ENCODE measurements around the gene CGNL1.

CGNL1 gene

GRCh38 chr15:57340682-57341259 lies 35.5 kb upstream of the CGNL1 start:
- Mint-ChIP-seq H3K9me3 (no peaks in the 10 kb centered on the region), H3K36me3 (ENCODE audit: low read depth) (no peaks in the 10 kb centered on the region), H3K27me3 (peaks cover 6% of the 10 kb centered on the region), H3K4me1 (ENCODE audit: low read depth) (peaks cover 13% of the 10 kb centered on the region), H3K27ac (no peak overlapping the region), H3K4me3 (no peak overlapping the region)
- intact Hi-C loops (cut with micrococcal nuclease) = loop anchor here (1.0 to 5.0 kb wide), 3 partner anchors 122 to 202 kb away; no protein-coding TSS in a partner anchor

GRCh38 chr15:57343048-57343447 lies 33.3 kb upstream of the CGNL1 start:
- H3K36me3 Mint-ChIP-seq (ENCODE audit: low read depth) = no peaks in the 10 kb centered on the region
- H3K27ac Mint-ChIP-seq = no peak overlapping the region
- intact Hi-C loops (cut with micrococcal nuclease) = loop anchor here (5.0 kb wide), 2 partner anchors 119 to 199 kb away; no protein-coding TSS in a partner anchor
- H3K27me3 Mint-ChIP-seq = peaks cover under 1% of the 10 kb centered on the region
- no peak overlapping the region for H3K4me3 Mint-ChIP-seq
- no peaks in the 10 kb centered on the region for H3K9me3 Mint-ChIP-seq
- H3K4me1 Mint-ChIP-seq (ENCODE audit: low read depth) = peaks cover 6% of the 10 kb centered on the region

GRCh38 chr15:57343498-57343897 lies 32.8 kb upstream of the CGNL1 start:
- H3K4me1 Mint-ChIP-seq (ENCODE audit: low read depth) = peaks cover 5% of the 10 kb centered on the region
- no peaks in the 10 kb centered on the region for H3K9me3 Mint-ChIP-seq
- no peak overlapping the region for H3K4me3 Mint-ChIP-seq
- no peak overlapping the region for H3K27ac Mint-ChIP-seq
- H3K36me3 Mint-ChIP-seq (ENCODE audit: low read depth) = no peaks in the 10 kb centered on the region
- H3K27me3 Mint-ChIP-seq = no peaks in the 10 kb centered on the region
- intact Hi-C loops (cut with micrococcal nuclease) = loop anchor here (5.0 kb wide), 2 partner anchors 119 to 199 kb away; no protein-coding TSS in a partner anchor

- Mint-ChIP-seq H3K4me1 (ENCODE audit: low read depth) (peaks cover 5% of the 10 kb centered on the region), H3K9me3 (no peaks in the 10 kb centered on the region), H3K4me3 (no peak overlapping the region), H3K27me3 (no peaks in the 10 kb centered on the region), H3K27ac (no peak overlapping the region), H3K36me3 (ENCODE audit: low read depth) (no peaks in the 10 kb centered on the region)
- intact Hi-C loops (cut with micrococcal nuclease) = loop anchor here (5.0 kb wide), 2 partner anchors 118 to 198 kb away; no protein-coding TSS in a partner anchor
Observed at GRCh38 chr15:57344282-57344681, 32.0 kb upstream of the CGNL1 start.

GRCh38 chr15:57345584-57345983 lies 30.7 kb upstream of the CGNL1 start:
- no peaks in the 10 kb centered on the region for H3K36me3 Mint-ChIP-seq (ENCODE audit: low read depth)
- intact Hi-C loops (cut with micrococcal nuclease) = no loop called here
- no peak overlapping the region for H3K4me3 Mint-ChIP-seq
- H3K27me3 Mint-ChIP-seq = no peaks in the 10 kb centered on the region
- H3K4me1 Mint-ChIP-seq (ENCODE audit: low read depth) = peaks cover 5% of the 10 kb centered on the region
- no peaks in the 10 kb centered on the region for H3K9me3 Mint-ChIP-seq
- no peak overlapping the region for H3K27ac Mint-ChIP-seq

GRCh38 chr15:57348081-57348480 lies 28.2 kb upstream of the CGNL1 start:
- intact Hi-C loops (cut with micrococcal nuclease) = no loop called here
- H3K36me3 Mint-ChIP-seq (ENCODE audit: low read depth) = no peaks in the 10 kb centered on the region
- H3K4me3 Mint-ChIP-seq = no peak overlapping the region
- no peak overlapping the region for H3K27ac Mint-ChIP-seq
- H3K9me3 Mint-ChIP-seq = no peaks in the 10 kb centered on the region
- no peaks in the 10 kb centered on the region for H3K27me3 Mint-ChIP-seq
- H3K4me1 Mint-ChIP-seq (ENCODE audit: low read depth) = peaks cover 9% of the 10 kb centered on the region

- H3K4me3 Mint-ChIP-seq = no peak overlapping the region
- peaks cover 4% of the 10 kb centered on the region for H3K4me1 Mint-ChIP-seq (ENCODE audit: low read depth)
- intact Hi-C loops (cut with micrococcal nuclease) = no loop called here
- H3K27me3 Mint-ChIP-seq = peaks cover 8% of the 10 kb centered on the region
- no peak overlapping the region for H3K27ac Mint-ChIP-seq
- no peaks in the 10 kb centered on the region for H3K9me3 Mint-ChIP-seq
- no peaks in the 10 kb centered on the region for H3K36me3 Mint-ChIP-seq (ENCODE audit: low read depth)
Observed at GRCh38 chr15:57352535-57353316, 23.6 kb upstream of the CGNL1 start.

- Mint-ChIP-seq H3K27me3 (peaks cover 8% of the 10 kb centered on the region), H3K4me1 (ENCODE audit: low read depth) (peaks cover 5% of the 10 kb centered on the region), H3K36me3 (ENCODE audit: low read depth) (no peaks in the 10 kb centered on the region), H3K4me3 (no peak overlapping the region), H3K9me3 (no peaks in the 10 kb centered on the region), H3K27ac (no peak overlapping the region)
- intact Hi-C loops (cut with micrococcal nuclease) = no loop called here
Observed at GRCh38 chr15:57353317-57353804, 22.9 kb upstream of the CGNL1 start.

- H3K27me3 Mint-ChIP-seq = peaks cover 8% of the 10 kb centered on the region
- no peaks in the 10 kb centered on the region for H3K9me3 Mint-ChIP-seq
- peaks cover 10% of the 10 kb centered on the region for H3K4me1 Mint-ChIP-seq (ENCODE audit: low read depth)
- no peaks in the 10 kb centered on the region for H3K36me3 Mint-ChIP-seq (ENCODE audit: low read depth)
- H3K27ac Mint-ChIP-seq = no peak overlapping the region
- intact Hi-C loops (cut with micrococcal nuclease) = no loop called here
- H3K4me3 Mint-ChIP-seq = no peak overlapping the region
Observed at GRCh38 chr15:57354436-57355123, 21.7 kb upstream of the CGNL1 start.

GRCh38 chr15:57355259-57355658 lies 21.0 kb upstream of the CGNL1 start:
- Mint-ChIP-seq H3K4me3 (no peak overlapping the region), H3K27me3 (peaks cover 8% of the 10 kb centered on the region), H3K36me3 (ENCODE audit: low read depth) (no peaks in the 10 kb centered on the region), H3K4me1 (ENCODE audit: low read depth) (peaks cover 10% of the 10 kb centered on the region), H3K9me3 (no peaks in the 10 kb centered on the region), H3K27ac (no peak overlapping the region)
- intact Hi-C loops (cut with micrococcal nuclease) = no loop called here

GRCh38 chr15:57356178-57356577 lies 20.1 kb upstream of the CGNL1 start:
- no peak overlapping the region for H3K27ac Mint-ChIP-seq
- H3K4me3 Mint-ChIP-seq = no peak overlapping the region
- peaks cover 8% of the 10 kb centered on the region for H3K27me3 Mint-ChIP-seq
- H3K4me1 Mint-ChIP-seq (ENCODE audit: low read depth) = peaks cover 10% of the 10 kb centered on the region
- intact Hi-C loops (cut with micrococcal nuclease) = no loop called here
- H3K36me3 Mint-ChIP-seq (ENCODE audit: low read depth) = no peaks in the 10 kb centered on the region
- H3K9me3 Mint-ChIP-seq = no peaks in the 10 kb centered on the region

- no peak overlapping the region for H3K4me3 Mint-ChIP-seq
- H3K4me1 Mint-ChIP-seq (ENCODE audit: low read depth) = peaks cover 10% of the 10 kb centered on the region
- H3K36me3 Mint-ChIP-seq (ENCODE audit: low read depth) = no peaks in the 10 kb centered on the region
- H3K9me3 Mint-ChIP-seq = no peaks in the 10 kb centered on the region
- H3K27ac Mint-ChIP-seq = no peak overlapping the region
- intact Hi-C loops (cut with micrococcal nuclease) = no loop called here
- H3K27me3 Mint-ChIP-seq = peaks cover 8% of the 10 kb centered on the region
Observed at GRCh38 chr15:57356636-57357035, 19.7 kb upstream of the CGNL1 start.

GRCh38 chr15:57357799-57358198 lies 18.5 kb upstream of the CGNL1 start:
- Mint-ChIP-seq H3K9me3 (no peaks in the 10 kb centered on the region), H3K27ac (no peak overlapping the region), H3K4me1 (ENCODE audit: low read depth) (peaks cover 6% of the 10 kb centered on the region), H3K27me3 (peaks cover 8% of the 10 kb centered on the region), H3K4me3 (no peak overlapping the region), H3K36me3 (ENCODE audit: low read depth) (no peaks in the 10 kb centered on the region)
- intact Hi-C loops (cut with micrococcal nuclease) = no loop called here

- Mint-ChIP-seq H3K27me3 (peaks cover 8% of the 10 kb centered on the region), H3K9me3 (no peaks in the 10 kb centered on the region), H3K27ac (no peak overlapping the region), H3K4me3 (no peak overlapping the region), H3K4me1 (ENCODE audit: low read depth) (peaks cover 6% of the 10 kb centered on the region), H3K36me3 (ENCODE audit: low read depth) (no peaks in the 10 kb centered on the region)
- intact Hi-C loops (cut with micrococcal nuclease) = no loop called here
Observed at GRCh38 chr15:57358571-57358970, 17.7 kb upstream of the CGNL1 start.

All from dendritic cell treated with granulocyte-macrophage colony-stimulating factor and Interleukin-4, amounts not matched to agents 40 ng/mL and 50 ng/mL, for 4 days (primary cell).